Fibroblast of lung (primary cell): Measurements from ENCODE around the gene NR6A1. TPM values are rescaled to one million over a fixed set of nuclear protein-coding genes. Genes with fewer than 3 reads are reported as not detected.

Experiments
- DNase-seq, 2 donors: peaks; one replicate each; pipeline versions ENCODE4 v3.0.0 to v3.0.0-alpha.2; 2010; ENCODE audit warnings: low read depth in 2 of 2
- H2AFZ ChIP-seq: 2 replicates; pipeline ENCODE4 v1.5.1; 2012; ENCODE audit warnings: low read length, control low read depth, inconsistent platforms
- H3K27ac ChIP-seq: 2 replicates; pipeline ENCODE4 v1.5.1; 2011; ENCODE audit warnings: low read length, control low read depth; ENCODE audit not compliant: insufficient read depth
- H3K27me3 ChIP-seq: 2 replicates; pipeline ENCODE4 v1.5.1; 2011; ENCODE audit warnings: mild to moderate bottlenecking, low read length; ENCODE audit not compliant: control insufficient read depth, insufficient read depth
- H3K36me3 ChIP-seq: 2 replicates; pipeline ENCODE4 v1.5.1; 2011; ENCODE audit warnings: low read length; ENCODE audit not compliant: control insufficient read depth, insufficient read depth
- H3K4me1 ChIP-seq: 2 replicates; pipeline ENCODE4 v1.5.1; 2011; ENCODE audit warnings: low read length; ENCODE audit not compliant: control insufficient read depth, insufficient read depth; ENCODE audit errors: extremely low read depth
- H3K4me2 ChIP-seq: 2 replicates; pipeline ENCODE4 v1.5.1; 2011; ENCODE audit warnings: low read length, control low read depth; ENCODE audit not compliant: insufficient read depth; ENCODE audit errors: extremely low read depth
- H3K4me3 ChIP-seq, 4 experiments: fragments of 200-600 bp in 1 of 4; sonication (generic) in 1 of 4; replicated peaks in 1 of 4; 2 replicates each; pipeline ENCODE4 v1.5.1; 2011 to 2016; ENCODE audit warnings: low read length in 4 of 4, low read depth in 3 of 4, mild to moderate bottlenecking in 3 of 4, control low read depth in 2 of 4, inconsistent platforms in 1 of 4, mixed read lengths in 1 of 4; ENCODE audit not compliant: insufficient read depth in 1 of 4; ENCODE audit errors: control extremely low read depth in 1 of 4
- H3K79me2 ChIP-seq: 2 replicates; pipeline ENCODE4 v1.5.1; 2012; ENCODE audit warnings: mild to moderate bottlenecking, low read length, inconsistent platforms; ENCODE audit not compliant: control insufficient read depth, insufficient read depth
- H3K9ac ChIP-seq: 2 replicates; pipeline ENCODE4 v1.5.1; 2011; ENCODE audit warnings: mild to moderate bottlenecking, low read length, control low read depth; ENCODE audit not compliant: insufficient read depth
- H3K9me3 ChIP-seq: 2 replicates; pipeline ENCODE4 v1.5.1; 2012; ENCODE audit warnings: low read depth, low read length; ENCODE audit not compliant: control insufficient read depth, insufficient read depth
- H4K20me1 ChIP-seq: 2 replicates; pipeline ENCODE4 v1.5.1; 2011; ENCODE audit warnings: low read length; ENCODE audit not compliant: control insufficient read depth, insufficient read depth; ENCODE audit errors: extremely low read depth
- CTCF ChIP-seq, 2 donors: IDR thresholded peaks in 1 of 2; conservative IDR thresholded peaks in 1 of 2; 1 replicate in 1 of 2; 2 replicates in 1 of 2; pipeline ENCODE4 v1.5.1; 2011 to 2012; ENCODE audit warnings: low read length in 2 of 2, control low read depth in 1 of 2, inconsistent platforms in 1 of 2, low read depth in 1 of 2, mild to moderate bottlenecking in 1 of 2
- EZH2 ChIP-seq: IDR thresholded peaks from 2 replicates; pipeline ENCODE4 v1.5.1; 2012; ENCODE audit warnings: low read length, control low read depth, mild to moderate bottlenecking; ENCODE audit errors: missing control alignments
- polyA plus RNA-seq, 2 donors: library from polyadenylated mRNA; depleted of rRNA in 1 of 2; stranded (reverse) in 1 of 2; unstranded in 1 of 2; fragments of >200 nt; gene quantifications; 2 replicates each; pipeline ENCODE4 v1.2.1, GENCODE V29; 2011 to 2012; ENCODE audit warnings: missing spikeins in 1 of 2
- total RNA-seq: library from RNA; depleted of rRNA; stranded (reverse); fragments of >200 nt; gene quantifications from 2 replicates; pipeline ENCODE4 v1.2.1, GENCODE V29; 2014

NR6A1 gene
- total and polyA plus RNA-seq, 2 donors (not counting 1 experiment from before 2014, with no cell fraction given) = 0.07 to 0.50 TPM

- no peak overlapping the region for H3K4me2 ChIP-seq
- TF ChIP-seq CTCF (conservative IDR thresholded peaks at IDR 0.05 in 1 of 2, IDR thresholded peaks at IDR 0.05 in 1 of 2; ENCODE audit: low read depth in 1 of 2, low read length in 2 of 2) (no peak), EZH2 (no peak)
- no peaks in the 10 kb centered on the region for H4K20me1 ChIP-seq
- no peak overlapping the region for H3K9ac ChIP-seq
- H3K4me1 ChIP-seq = no peaks in the 10 kb centered on the region
- DNase-seq = no peak
- H3K36me3 ChIP-seq = no peaks in the 10 kb centered on the region
- no peak overlapping the region for H3K4me3 ChIP-seq
- peaks cover 3% of the 10 kb centered on the region for H3K27me3 ChIP-seq
- no peak overlapping the region for H3K27ac ChIP-seq
- H3K79me2 ChIP-seq = no peaks in the 10 kb centered on the region
- H2AFZ ChIP-seq = no peak overlapping the region
- H3K9me3 ChIP-seq = no peaks in the 10 kb centered on the region
These were observed 180.0 kb downstream of the NR6A1 start for GRCh38 chr9:124590889-124591641.

- H3K4me1 ChIP-seq = no peaks in the 10 kb centered on the region
- H3K9me3 ChIP-seq = no peaks in the 10 kb centered on the region
- no peak overlapping the region for H3K9ac ChIP-seq
- no peak overlapping the region for H3K27ac ChIP-seq
- H2AFZ ChIP-seq = no peak overlapping the region
- no peak overlapping the region for H3K4me3 ChIP-seq
- DNase-seq = no peak
- TF ChIP-seq EZH2 = no peak
- TF ChIP-seq CTCF (conservative IDR thresholded peaks at IDR 0.05 in 1 of 2, IDR thresholded peaks at IDR 0.05 in 1 of 2; ENCODE audit: low read depth in 1 of 2, low read length in 2 of 2) = no peak
- H3K79me2 ChIP-seq = no peaks in the 10 kb centered on the region
- no peaks in the 10 kb centered on the region for H4K20me1 ChIP-seq
- no peaks in the 10 kb centered on the region for H3K36me3 ChIP-seq
- no peaks in the 10 kb centered on the region for H3K27me3 ChIP-seq
- no peak overlapping the region for H3K4me2 ChIP-seq
These were observed 186.5 kb downstream of the NR6A1 start for GRCh38 chr9:124584631-124585030.

- Histone ChIP-seq H3K79me2 (no peaks in the 10 kb centered on the region), H2AFZ (no peak overlapping the region), H3K27me3 (no peaks in the 10 kb centered on the region), H3K27ac (no peak overlapping the region), H3K9ac (no peak overlapping the region), H3K4me1 (no peaks in the 10 kb centered on the region), H3K9me3 (no peaks in the 10 kb centered on the region), H3K4me2 (no peak overlapping the region), H4K20me1 (no peaks in the 10 kb centered on the region), H3K36me3 (no peaks in the 10 kb centered on the region), H3K4me3 (no peak overlapping the region)
- no peak for TF ChIP-seq CTCF (conservative IDR thresholded peaks at IDR 0.05 in 1 of 2, IDR thresholded peaks at IDR 0.05 in 1 of 2; ENCODE audit: low read depth in 1 of 2, low read length in 2 of 2)
- no peak for TF ChIP-seq EZH2
- DNase-seq = no peak
These were observed 188.0 kb downstream of the NR6A1 start for GRCh38 chr9:124583134-124583533.
